Measurements from ENCODE around the gene NAGA. TPM values are rescaled to one million over a fixed set of nuclear protein-coding genes. Genes with fewer than 3 reads are reported as not detected.
A peak's percentile ranks its signal among the peaks of the same experiment; 100 is the strongest.
"Not testable (repeated sequence)": the region's sequence is repeated elsewhere in the genome, so short reads cannot be mapped to it uniquely, and the experiment has no call there.

The NAGA gene
- total RNA-seq (ENCODE audit: insufficient read depth, low replicate concordance): 34.9 TPM

GRCh38 chr22:42070517-42071422, at the start of gene NAGA:
Gene NAGA, minus strand, starts transcription at chr22:42070812. Its CDS starts 515 bp downstream, at chr22:42070297.
- peak; percentile 99 for DNase-seq (ENCODE audit: low spot score)

GRCh38 chr22:42116848-42117424, 46.3 kb upstream of the NAGA start:
- DNase-seq (ENCODE audit: low spot score): no peak

GRCh38 chr22:42115420-42115830, 44.8 kb upstream of the NAGA start:
- not testable (repeated sequence) for DNase-seq (ENCODE audit: low spot score)

- DNase-seq (ENCODE audit: low spot score): no peak
Measured at GRCh38 chr22:42114721-42115120, 44.1 kb upstream of the NAGA start.

GRCh38 chr22:42112793-42113192, 42.2 kb upstream of the NAGA start:
- not testable (repeated sequence) for DNase-seq (ENCODE audit: low spot score)

- DNase-seq (ENCODE audit: low spot score): no peak
Measured at GRCh38 chr22:42111798-42112197, 41.2 kb upstream of the NAGA start.

GRCh38 chr22:42108848-42109247, 38.2 kb upstream of the NAGA start:
- DNase-seq (ENCODE audit: low spot score): no peak

- DNase-seq (ENCODE audit: low spot score): not testable (repeated sequence)
Measured at GRCh38 chr22:42104332-42104860, 33.8 kb upstream of the NAGA start.

- DNase-seq (ENCODE audit: low spot score): no peak
Measured at GRCh38 chr22:42101199-42101598, 30.6 kb upstream of the NAGA start.

GRCh38 chr22:42091455-42091782, 20.8 kb upstream of the NAGA start:
- no peak for DNase-seq (ENCODE audit: low spot score)

GRCh38 chr22:42090596-42091454, 20.2 kb upstream of the NAGA start, which contains the start of gene NDUFA6:
Gene NDUFA6, minus strand, starts transcription at chr22:42090772. Its CDS starts 28 bp downstream, at chr22:42090744.
- peak; percentile 100 for DNase-seq (ENCODE audit: low spot score)

- no peak for DNase-seq (ENCODE audit: low spot score)
Measured at GRCh38 chr22:42086051-42086450, 15.4 kb upstream of the NAGA start.

- DNase-seq (ENCODE audit: low spot score): no peak
Measured at GRCh38 chr22:42084874-42085273, 14.3 kb upstream of the NAGA start.

- DNase-seq (ENCODE audit: low spot score): no peak
Measured at GRCh38 chr22:42083119-42083518, 12.5 kb upstream of the NAGA start.

GRCh38 chr22:42080287-42080686, 9.7 kb upstream of the NAGA start:
- peak; percentile 64 for DNase-seq (ENCODE audit: low spot score)

GRCh38 chr22:42079319-42080251, 9.0 kb upstream of the NAGA start, which contains the start of gene SMDT1:
Gene SMDT1, plus strand, starts transcription at chr22:42079700. Its CDS starts 69 bp downstream, at chr22:42079769.
- DNase-seq (ENCODE audit: low spot score): peak; percentile 99

GRCh38 chr22:42078469-42079318, 8.1 kb upstream of the NAGA start:
- peak; percentile 54 for DNase-seq (ENCODE audit: low spot score)

GRCh38 chr22:42077486-42078125, 7.0 kb upstream of the NAGA start:
- no peak for DNase-seq (ENCODE audit: low spot score)
